Activated CD8-positive, alpha-beta memory T cell treated with anti-CD3 and anti-CD28 coated beads, Interleukin-2, amount 10 ng/mL, durations not matched to agents 7 days and 5 days (primary cell): Measurements from ENCODE around the gene RFX5. TPM values are rescaled to one million over a fixed set of nuclear protein-coding genes. Genes with fewer than 3 reads are reported as not detected.

Experiments
- ATAC-seq: fragments of 150-1000 bp; cut with Tn5 transposase; one replicate; pipeline ENCODE4 v1.10.0; 2021; ENCODE audit warnings: moderate library complexity
- CTCF ChIA-PET: fragments of 350-600 bp; sonication (Branson Sonifier 250); formaldehyde crosslinking; loops from one replicate; lab custom pipeline; 2021; ENCODE audit warnings: antibody characterized with exemption; lab: Charles Lee
- DNase-seq: peaks from one replicate; pipeline ENCODE4 v3.0.0-alpha.2; 2020
- H3K27ac Mint-ChIP-seq: one replicate; pipeline ENCODE4 v1.8.0; 2021; ENCODE audit warnings: mild to moderate bottlenecking, mixed read lengths
- H3K27me3 Mint-ChIP-seq: one replicate; pipeline ENCODE4 v1.8.0; 2021; ENCODE audit warnings: mixed read lengths
- H3K36me3 Mint-ChIP-seq: one replicate; pipeline ENCODE4 v1.8.0; 2021; ENCODE audit warnings: mild to moderate bottlenecking, mixed read lengths
- H3K4me1 Mint-ChIP-seq: one replicate; pipeline ENCODE4 v1.8.0; 2021; ENCODE audit warnings: mixed read lengths
- H3K4me3 Mint-ChIP-seq: one replicate; pipeline ENCODE4 v1.8.0; 2021; ENCODE audit warnings: mild to moderate bottlenecking, moderate library complexity, mixed read lengths
- H3K9me3 Mint-ChIP-seq: one replicate; pipeline ENCODE4 v1.8.0; 2022; ENCODE audit warnings: low read depth, mixed read lengths
- total RNA-seq, 2 experiments: library from RNA; stranded (reverse); gene quantifications; one replicate each; pipeline ENCODE4 v1.2.3, GENCODE V29; 2021

Gene RFX5
- total RNA-seq, 2 experiments from 2014 or later, result 109 to 139 TPM

- Mint-ChIP-seq H3K36me3 (peaks cover 42% of the 10 kb centered on the region), H3K4me1 (peaks cover 42% of the 10 kb centered on the region), H3K27ac (peak overlapping the region; percentile 92), H3K27me3 (no peaks in the 10 kb centered on the region), H3K4me3 (peak overlapping the region; percentile 95), H3K9me3 (peaks cover 5% of the 10 kb centered on the region)
- CTCF ChIA-PET, result interaction anchor here (0.8 to 1.4 kb wide), 4 partner anchors 27 to 489 kb away, joined by 3 to 4 read pairs (median 3); no protein-coding TSS in a partner anchor
- DNase-seq, result no peak
- no peak for ATAC-seq
Measured at GRCh38 chr1:151347523-151348246, 633 bp upstream of the RFX5 start.

DNA sequence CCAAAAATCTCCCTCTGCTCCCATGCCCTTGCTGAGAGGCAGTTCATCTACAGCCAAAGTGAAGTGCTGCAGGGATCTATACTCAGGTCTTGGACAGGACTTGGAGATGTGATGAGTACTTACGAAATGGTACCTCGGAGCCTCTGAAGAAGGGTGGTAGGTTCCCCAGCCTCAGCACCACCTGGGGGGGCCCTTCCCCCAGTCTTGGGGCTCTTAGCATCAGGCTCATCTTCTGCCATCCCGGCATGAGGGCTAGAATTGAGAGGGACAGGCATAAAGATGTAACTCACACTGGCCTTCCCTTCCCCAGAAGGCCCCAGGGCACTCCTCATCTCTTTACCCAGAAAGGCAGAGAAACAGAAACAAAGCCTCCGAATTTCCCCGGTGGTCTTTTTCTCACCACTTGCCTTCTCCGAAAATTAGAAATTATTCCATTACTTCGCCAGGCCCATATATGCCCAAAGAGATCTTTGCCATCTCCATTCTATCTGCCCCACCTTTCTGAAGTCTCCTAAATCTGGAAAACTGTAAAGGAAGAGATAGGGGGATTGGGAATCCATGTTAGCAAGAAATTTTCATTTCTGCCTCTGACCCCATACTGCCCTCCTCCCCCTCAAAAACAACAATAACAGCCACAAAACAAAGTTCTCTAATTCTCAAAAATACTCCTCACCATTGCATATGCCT lies 827 bp downstream of the RFX5 start:
- DNase-seq (peak; percentile 52), ATAC-seq (no peak)
- H3K4me3 Mint-ChIP-seq, result peak overlapping the region; percentile 95
- H3K27me3 Mint-ChIP-seq, result no peaks in the 10 kb centered on the region
- peaks cover 3% of the 10 kb centered on the region for H3K9me3 Mint-ChIP-seq
- peak overlapping the region; percentile 92 for H3K27ac Mint-ChIP-seq
- peaks cover 42% of the 10 kb centered on the region for H3K36me3 Mint-ChIP-seq
- CTCF ChIA-PET, result interaction anchor here (1.4 kb wide), 2 partner anchors 29 to 65 kb away, joined by 3 to 6 read pairs; no protein-coding TSS in a partner anchor
- peaks cover 42% of the 10 kb centered on the region for H3K4me1 Mint-ChIP-seq

GRCh38 chr1:151344291-151344690 lies 2.8 kb downstream of the RFX5 start:
- DNase-seq (no peak), ATAC-seq (no peak)
- H3K27ac Mint-ChIP-seq, result peak overlapping the region; percentile 53
- H3K4me3 Mint-ChIP-seq, result no peak overlapping the region
- H3K4me1 Mint-ChIP-seq, result peaks cover 50% of the 10 kb centered on the region
- H3K9me3 Mint-ChIP-seq, result no peaks in the 10 kb centered on the region
- H3K27me3 Mint-ChIP-seq, result no peaks in the 10 kb centered on the region
- CTCF ChIA-PET, result interaction anchor here (1.1 to 8.4 kb wide), 3 partner anchors 11 to 41 kb away, joined by 3 to 122 read pairs (median 15); partner anchors contain the start of gene PI4KB
- peaks cover 40% of the 10 kb centered on the region for H3K36me3 Mint-ChIP-seq

DNA sequence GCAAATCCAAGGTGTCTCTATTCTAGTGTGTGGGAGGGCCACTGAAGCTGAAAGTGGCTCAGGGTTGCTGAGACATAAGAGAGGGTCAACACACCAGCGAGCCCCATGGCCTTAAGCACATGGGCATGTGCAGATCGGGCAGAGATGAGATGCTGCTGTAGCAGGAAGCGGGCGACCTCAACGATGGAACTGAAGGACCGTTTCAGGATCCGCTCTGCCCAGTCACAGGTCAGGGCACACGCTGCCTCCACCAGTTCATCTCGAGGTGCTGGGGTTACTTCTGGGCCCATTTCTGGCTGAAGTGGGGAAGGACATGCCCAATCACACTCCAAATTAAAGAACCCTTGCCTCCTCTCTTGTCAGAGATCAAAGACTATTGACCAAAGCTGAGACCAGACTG lies 3.5 kb downstream of the RFX5 start:
- H3K27ac Mint-ChIP-seq, result peak overlapping the region; percentile 53
- DNase-seq, result no peak
- H3K36me3 Mint-ChIP-seq, result peaks cover 40% of the 10 kb centered on the region
- no peak overlapping the region for H3K4me3 Mint-ChIP-seq
- no peak for ATAC-seq
- no peaks in the 10 kb centered on the region for H3K27me3 Mint-ChIP-seq
- H3K4me1 Mint-ChIP-seq, result peaks cover 49% of the 10 kb centered on the region
- CTCF ChIA-PET, result interaction anchor here (1.1 to 8.4 kb wide), 3 partner anchors 11 to 40 kb away, joined by 3 to 122 read pairs (median 15); partner anchors contain the start of gene PI4KB
- H3K9me3 Mint-ChIP-seq, result no peaks in the 10 kb centered on the region

DNA sequence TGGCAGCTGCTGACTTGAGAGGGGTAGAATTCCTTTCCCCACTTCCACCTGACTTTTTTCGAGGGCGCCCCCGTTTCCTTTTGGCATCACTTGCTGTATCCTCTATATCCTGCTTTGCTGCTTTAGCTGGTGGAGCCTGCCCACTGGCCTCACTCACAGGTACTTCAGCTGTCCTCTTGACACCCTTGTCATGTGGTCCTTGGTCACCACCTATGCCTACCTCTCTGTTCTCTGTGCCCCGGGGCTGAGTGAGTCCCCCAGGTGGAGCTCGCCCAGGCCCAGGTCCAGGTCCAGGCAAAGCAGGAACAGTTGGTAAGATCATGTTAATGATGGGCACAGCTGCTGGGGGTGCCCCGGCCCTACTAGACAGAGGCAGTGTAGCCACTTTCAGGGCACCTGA lies 4.5 kb downstream of the RFX5 start:
- Mint-ChIP-seq H3K27ac (no peak overlapping the region), H3K27me3 (no peaks in the 10 kb centered on the region), H3K4me3 (no peak overlapping the region), H3K36me3 (peaks cover 36% of the 10 kb centered on the region), H3K4me1 (peaks cover 40% of the 10 kb centered on the region), H3K9me3 (no peaks in the 10 kb centered on the region)
- CTCF ChIA-PET, result interaction anchor here (0.9 to 8.4 kb wide), 3 partner anchors 15 to 39 kb away, joined by 3 to 122 read pairs (median 3); partner anchors contain the start of gene PI4KB
- ATAC-seq, result no peak
- no peak for DNase-seq

GRCh38 chr1:151342021-151342420 lies 5.0 kb downstream of the RFX5 start:
- no peaks in the 10 kb centered on the region for H3K9me3 Mint-ChIP-seq
- no peaks in the 10 kb centered on the region for H3K27me3 Mint-ChIP-seq
- no peak overlapping the region for H3K27ac Mint-ChIP-seq
- peaks cover 36% of the 10 kb centered on the region for H3K36me3 Mint-ChIP-seq
- H3K4me1 Mint-ChIP-seq, result peaks cover 36% of the 10 kb centered on the region
- CTCF ChIA-PET, result interaction anchor here (1.1 to 8.4 kb wide), 3 partner anchors 16 to 38 kb away, joined by 3 to 122 read pairs (median 97); partner anchors contain the start of gene PI4KB
- ATAC-seq (no peak), DNase-seq (no peak)
- H3K4me3 Mint-ChIP-seq, result no peak overlapping the region

DNA sequence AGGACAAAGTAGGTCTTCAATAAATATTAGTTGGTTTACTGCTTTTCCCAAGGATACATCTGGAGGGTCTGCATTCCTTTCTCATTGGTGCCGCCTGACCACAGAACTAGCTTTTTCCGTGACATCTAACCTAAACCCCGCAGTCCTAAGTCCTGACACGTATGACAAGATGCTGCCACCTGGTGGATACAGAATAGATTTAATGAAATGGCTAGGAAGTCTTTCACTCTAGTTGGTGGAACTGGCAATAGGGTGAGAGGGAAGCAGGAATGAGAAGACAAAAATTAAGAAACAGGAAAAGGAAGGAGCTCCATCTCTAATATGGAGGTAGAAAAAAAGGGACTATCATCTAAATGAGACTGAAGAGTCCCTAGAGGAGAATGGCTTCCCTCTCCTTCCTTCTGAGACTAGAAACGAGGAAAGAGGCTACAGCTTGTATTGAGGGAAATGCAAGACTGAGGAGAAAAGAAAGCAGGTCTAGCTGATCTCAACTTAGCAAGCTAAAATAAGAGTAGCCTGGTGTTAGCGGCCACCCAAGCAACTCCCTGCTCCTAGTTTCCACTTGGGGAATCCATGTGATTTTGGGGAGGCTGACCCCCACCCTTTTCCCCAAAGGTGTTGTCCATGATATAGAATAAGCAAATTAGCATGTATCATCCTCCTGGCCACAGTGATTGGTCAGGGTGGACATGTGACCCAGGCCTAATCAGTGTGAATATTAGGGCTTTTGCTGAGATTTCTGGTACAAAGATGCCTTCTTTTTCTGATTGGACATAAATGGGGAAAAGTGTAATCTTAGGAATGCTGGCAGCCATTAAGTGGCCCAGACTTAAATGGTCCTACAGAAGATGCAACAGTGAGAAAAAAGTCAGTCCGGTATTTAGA lies 5.9 kb downstream of the RFX5 start:
- Mint-ChIP-seq H3K36me3 (peaks cover 33% of the 10 kb centered on the region), H3K9me3 (no peaks in the 10 kb centered on the region)

GRCh38 chr1:151336556-151336955 lies 10.5 kb downstream of the RFX5 start:
- CTCF ChIA-PET, result interaction anchor here (0.8 kb wide), 1 partner anchor 35 kb away, joined by 3 read pairs; no protein-coding TSS in a partner anchor
- Mint-ChIP-seq H3K4me1 (peaks cover 8% of the 10 kb centered on the region), H3K36me3 (peaks cover 5% of the 10 kb centered on the region), H3K9me3 (no peaks in the 10 kb centered on the region), H3K27ac (no peak overlapping the region), H3K4me3 (no peak overlapping the region), H3K27me3 (no peaks in the 10 kb centered on the region)
- ATAC-seq (no peak), DNase-seq (no peak)

More for the DNA sequence above, 5.9 kb downstream of the RFX5 start:
- H3K4me1 Mint-ChIP-seq, result peaks cover 33% of the 10 kb centered on the region
- CTCF ChIA-PET, result interaction anchor here (0.6 to 8.4 kb wide), 42 partner anchors 9 to 597 kb away, joined by 3 to 122 read pairs (median 4); partner anchors contain the start of genes GABPB2, PI4KB, PIP5K1A and PSMD4
- H3K4me3 Mint-ChIP-seq, result no peak overlapping the region
- peak overlapping the region; percentile 64 for H3K27ac Mint-ChIP-seq
- peak; percentile 87 for ATAC-seq
- no peaks in the 10 kb centered on the region for H3K27me3 Mint-ChIP-seq
- peak; percentile 72 for DNase-seq

GRCh38 chr1:151334822-151335221 lies 12.2 kb downstream of the RFX5 start:
- Mint-ChIP-seq H3K27me3 (no peaks in the 10 kb centered on the region), H3K9me3 (no peaks in the 10 kb centered on the region), H3K4me1 (peaks cover 1% of the 10 kb centered on the region), H3K36me3 (peaks cover 2% of the 10 kb centered on the region), H3K27ac (no peak overlapping the region), H3K4me3 (no peak overlapping the region)
- ATAC-seq (no peak), DNase-seq (no peak)
- CTCF ChIA-PET, result no interaction called here

DNA sequence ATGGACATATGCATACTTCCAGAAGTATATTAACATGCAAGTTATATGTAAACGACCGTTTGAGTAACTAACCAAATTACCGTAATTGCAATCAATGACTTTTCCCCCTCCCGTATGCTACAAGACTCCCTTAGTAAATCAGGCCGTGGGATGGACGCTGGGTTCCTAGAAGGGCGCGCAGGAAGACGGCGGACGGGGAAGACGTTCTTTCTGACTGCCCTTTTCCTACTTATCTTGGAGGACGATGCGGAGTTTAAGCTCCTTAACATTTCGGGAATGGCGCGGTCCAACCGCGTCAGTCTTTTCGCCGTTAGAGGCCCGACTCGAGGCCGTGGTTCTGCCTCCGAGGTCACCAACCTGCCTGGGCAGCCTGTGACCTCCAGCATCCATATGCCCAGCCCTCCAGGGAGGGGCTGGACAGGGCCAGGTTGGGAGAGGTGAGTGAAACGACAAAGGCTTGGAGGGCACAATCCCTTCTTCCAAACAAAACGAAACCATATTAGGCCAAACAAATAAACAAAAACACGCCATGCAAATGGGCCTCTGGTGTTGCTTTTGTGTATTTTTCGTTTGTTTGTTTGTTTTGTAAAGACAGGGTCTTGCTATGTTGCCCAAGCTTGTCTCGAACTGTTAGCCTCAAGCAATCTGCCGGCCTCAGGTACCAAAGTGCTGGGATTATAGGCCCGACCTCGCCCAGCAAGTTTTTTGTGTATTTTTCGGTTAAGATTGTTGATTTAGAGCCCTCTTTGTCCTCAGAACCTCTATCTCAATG lies 19.0 kb downstream of the RFX5 start:
- CTCF ChIA-PET, result interaction anchor here (1.1 to 11.1 kb wide), 9 partner anchors 11 to 76 kb away, joined by 3 to 97 read pairs (median 11); partner anchors contain the start of gene ZNF687
- peaks cover 31% of the 10 kb centered on the region for H3K4me1 Mint-ChIP-seq
- DNase-seq, result peak; percentile 45
- no peaks in the 10 kb centered on the region for H3K27me3 Mint-ChIP-seq
- H3K9me3 Mint-ChIP-seq, result no peaks in the 10 kb centered on the region
- peak overlapping the region; percentile 91 for H3K4me3 Mint-ChIP-seq
- H3K36me3 Mint-ChIP-seq, result peaks cover 20% of the 10 kb centered on the region
- peak; percentile 25 for ATAC-seq
- peak overlapping the region; percentile 93 for H3K27ac Mint-ChIP-seq

- DNase-seq (peak; percentile 96), ATAC-seq (peak; percentile 94)
- CTCF ChIA-PET, result interaction anchor here (0.9 to 11.1 kb wide), 11 partner anchors 12 to 76 kb away, joined by 3 to 97 read pairs (median 6); partner anchors contain the start of genes PSMB4 and ZNF687
- H3K4me3 Mint-ChIP-seq, result peak within 1 kb of the TSS; percentile 91
- peaks cover 34% of the 10 kb centered on the region for H3K4me1 Mint-ChIP-seq
- peaks cover 23% of the 10 kb centered on the region for H3K36me3 Mint-ChIP-seq
- H3K9me3 Mint-ChIP-seq, result no peaks in the 10 kb centered on the region
- peak within 1 kb of the TSS; percentile 93 for H3K27ac Mint-ChIP-seq
- H3K27me3 Mint-ChIP-seq, result no peaks in the 10 kb centered on the region
Measured at GRCh38 chr1:151327223-151327902, 19.7 kb downstream of the RFX5 start, which contains the start of gene PI4KB. Gene PI4KB (minus strand): TSS chr1:151327416. CDS start chr1:151316481, 10,935 bp downstream.
